Measurements from ENCODE around the gene CACNA1C. TPM values are rescaled to one million over a fixed set of nuclear protein-coding genes. Genes with fewer than 3 reads are reported as not detected.

The CACNA1C gene
- total and polyA plus RNA-seq, 2 donors (not counting 1 experiment from before 2014, with no cell fraction given): 7.6 to 11.4 TPM

DNA sequence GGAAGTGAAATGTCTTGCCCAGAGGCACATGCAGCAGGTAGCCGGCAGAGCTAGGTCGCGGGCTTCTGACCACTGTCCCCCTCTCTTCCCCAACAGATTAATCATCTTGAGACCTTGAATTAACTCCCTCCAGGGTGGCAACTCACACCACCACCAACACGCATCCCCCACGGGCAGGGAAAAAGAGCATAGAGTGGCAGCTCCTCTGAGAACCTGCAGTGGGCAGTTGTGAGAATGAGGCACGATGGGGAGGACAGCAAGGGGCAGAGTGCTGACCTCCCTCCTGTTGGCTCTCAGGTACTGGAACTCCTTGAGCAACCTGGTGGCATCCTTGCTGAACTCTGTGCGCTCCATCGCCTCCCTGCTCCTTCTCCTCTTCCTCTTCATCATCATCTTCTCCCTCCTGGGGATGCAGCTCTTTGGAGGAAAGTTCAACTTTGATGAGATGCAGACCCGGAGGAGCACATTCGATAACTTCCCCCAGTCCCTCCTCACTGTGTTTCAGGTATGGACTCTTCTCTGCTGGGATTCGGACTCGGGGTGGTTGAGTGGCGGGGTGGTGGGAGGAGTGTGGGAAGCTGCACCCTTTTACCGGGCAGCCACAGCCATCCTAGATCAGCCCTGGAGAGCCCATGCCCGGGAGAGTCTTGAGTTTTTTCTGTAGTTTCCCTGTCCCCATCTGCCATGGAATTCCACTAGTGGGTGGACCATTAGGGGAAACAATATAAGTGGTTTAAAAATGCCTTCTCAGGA is 528.7 kb downstream of the CACNA1C start:
- no peak overlapping the region for H3K27ac ChIP-seq (ENCODE audit: insufficient read depth, low read length)
- H3K27me3 ChIP-seq (ENCODE audit: control insufficient read depth, insufficient read depth, low read length): no peaks in the 10 kb centered on the region
- H3K9me3 ChIP-seq (ENCODE audit: control insufficient read depth, insufficient read depth, low read depth, low read length): no peaks in the 10 kb centered on the region
- H3K79me2 ChIP-seq (ENCODE audit: control insufficient read depth, insufficient read depth, low read length): no peaks in the 10 kb centered on the region
- no peak overlapping the region for H2AFZ ChIP-seq (ENCODE audit: low read length)
- peaks cover 2% of the 10 kb centered on the region for H3K4me1 ChIP-seq (ENCODE audit: control insufficient read depth, extremely low read depth, insufficient read depth, low read length)
- no peak for TF ChIP-seq EZH2 (IDR thresholded peaks at IDR 0.05; ENCODE audit: low read length, missing control alignments)
- TF ChIP-seq, protein P1, sequence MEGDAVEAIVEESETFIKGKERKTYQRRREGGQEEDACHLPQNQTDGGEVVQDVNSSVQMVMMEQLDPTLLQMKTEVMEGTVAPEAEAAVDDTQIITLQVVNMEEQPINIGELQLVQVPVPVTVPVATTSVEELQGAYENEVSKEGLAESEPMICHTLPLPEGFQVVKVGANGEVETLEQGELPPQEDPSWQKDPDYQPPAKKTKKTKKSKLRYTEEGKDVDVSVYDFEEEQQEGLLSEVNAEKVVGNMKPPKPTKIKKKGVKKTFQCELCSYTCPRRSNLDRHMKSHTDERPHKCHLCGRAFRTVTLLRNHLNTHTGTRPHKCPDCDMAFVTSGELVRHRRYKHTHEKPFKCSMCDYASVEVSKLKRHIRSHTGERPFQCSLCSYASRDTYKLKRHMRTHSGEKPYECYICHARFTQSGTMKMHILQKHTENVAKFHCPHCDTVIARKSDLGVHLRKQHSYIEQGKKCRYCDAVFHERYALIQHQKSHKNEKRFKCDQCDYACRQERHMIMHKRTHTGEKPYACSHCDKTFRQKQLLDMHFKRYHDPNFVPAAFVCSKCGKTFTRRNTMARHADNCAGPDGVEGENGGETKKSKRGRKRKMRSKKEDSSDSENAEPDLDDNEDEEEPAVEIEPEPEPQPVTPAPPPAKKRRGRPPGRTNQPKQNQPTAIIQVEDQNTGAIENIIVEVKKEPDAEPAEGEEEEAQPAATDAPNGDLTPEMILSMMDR (conservative IDR thresholded peaks at IDR 0.05 in 1 of 2, IDR thresholded peaks at IDR 0.05 in 1 of 2; ENCODE audit: low read depth in 1 of 2, low read length in 2 of 2): no peak
- H3K9ac ChIP-seq (ENCODE audit: insufficient read depth, low read length): no peak overlapping the region
- no peaks in the 10 kb centered on the region for H3K36me3 ChIP-seq (ENCODE audit: control insufficient read depth, insufficient read depth, low read length)
- DNase-seq (ENCODE audit: low read depth in 2 of 2): no peak
- H3K4me3 ChIP-seq (replicated peaks in 1 of 4; ENCODE audit: control extremely low read depth in 1 of 4, insufficient read depth in 1 of 4, low read depth in 3 of 4, low read length in 4 of 4): no peak overlapping the region
- H4K20me1 ChIP-seq (ENCODE audit: control insufficient read depth, extremely low read depth, insufficient read depth, low read length): no peaks in the 10 kb centered on the region
- H3K4me2 ChIP-seq (ENCODE audit: extremely low read depth, insufficient read depth, low read length): no peak overlapping the region

DNA sequence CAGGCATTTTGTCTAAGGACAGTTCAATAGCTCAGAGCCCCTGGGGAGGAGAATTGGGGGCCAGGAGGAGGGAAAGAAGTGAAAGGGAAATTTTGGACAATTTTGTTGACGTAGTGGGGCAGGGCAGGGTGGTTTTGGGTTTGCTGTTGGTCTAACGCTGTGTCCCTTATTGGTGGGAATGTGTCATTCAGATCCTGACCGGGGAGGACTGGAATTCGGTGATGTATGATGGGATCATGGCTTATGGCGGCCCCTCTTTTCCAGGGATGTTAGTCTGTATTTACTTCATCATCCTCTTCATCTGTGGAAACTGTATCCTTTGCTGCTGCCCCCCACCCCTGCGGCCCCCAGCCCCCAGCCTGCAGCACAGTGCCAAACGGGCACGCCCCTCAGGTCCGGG is 529.8 kb downstream of the CACNA1C start:
- peaks cover under 1% of the 10 kb centered on the region for H3K36me3 ChIP-seq (ENCODE audit: control insufficient read depth, insufficient read depth, low read length)
- no peaks in the 10 kb centered on the region for H3K9me3 ChIP-seq (ENCODE audit: control insufficient read depth, insufficient read depth, low read depth, low read length)
- H4K20me1 ChIP-seq (ENCODE audit: control insufficient read depth, extremely low read depth, insufficient read depth, low read length): no peaks in the 10 kb centered on the region
- DNase-seq (ENCODE audit: low read depth in 2 of 2): peak in 1 of 2 donors; percentile 2
- no peak overlapping the region for H3K27ac ChIP-seq (ENCODE audit: insufficient read depth, low read length)
- peaks cover 2% of the 10 kb centered on the region for H3K4me1 ChIP-seq (ENCODE audit: control insufficient read depth, extremely low read depth, insufficient read depth, low read length)
- H3K9ac ChIP-seq (ENCODE audit: insufficient read depth, low read length): no peak overlapping the region
- H3K27me3 ChIP-seq (ENCODE audit: control insufficient read depth, insufficient read depth, low read length): no peaks in the 10 kb centered on the region
- no peaks in the 10 kb centered on the region for H3K79me2 ChIP-seq (ENCODE audit: control insufficient read depth, insufficient read depth, low read length)
- H3K4me2 ChIP-seq (ENCODE audit: extremely low read depth, insufficient read depth, low read length): no peak overlapping the region
- H3K4me3 ChIP-seq (replicated peaks in 1 of 4; ENCODE audit: control extremely low read depth in 1 of 4, insufficient read depth in 1 of 4, low read depth in 3 of 4, low read length in 4 of 4): no peak overlapping the region
- TF ChIP-seq, protein P1 (conservative IDR thresholded peaks at IDR 0.05 in 1 of 2, IDR thresholded peaks at IDR 0.05 in 1 of 2; ENCODE audit: low read depth in 1 of 2, low read length in 2 of 2): no peak
- no peak for TF ChIP-seq EZH2 (IDR thresholded peaks at IDR 0.05; ENCODE audit: low read length, missing control alignments)
- H2AFZ ChIP-seq (ENCODE audit: low read length): no peak overlapping the region

DNA sequence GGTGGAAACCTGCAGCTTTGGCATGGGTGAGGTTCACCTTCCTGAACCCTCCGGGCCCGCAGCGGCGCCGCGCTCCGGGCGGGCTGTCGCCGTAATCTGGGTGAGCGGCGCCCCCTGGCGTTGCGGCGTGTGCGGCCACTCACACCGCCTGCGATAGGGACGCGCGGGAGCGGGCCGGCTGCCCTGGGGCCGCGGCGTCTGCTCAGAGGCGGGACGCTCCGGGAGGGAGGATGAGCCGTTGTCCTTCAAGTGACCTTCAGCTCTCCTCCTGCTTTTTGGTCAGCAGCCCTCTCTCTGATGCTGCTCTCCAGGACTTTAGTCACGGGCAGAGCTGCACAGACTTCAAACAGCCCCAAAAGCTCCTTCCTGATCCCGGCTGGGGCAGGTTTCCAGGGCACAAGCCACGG is 530.3 kb downstream of the CACNA1C start:
- no peaks in the 10 kb centered on the region for H3K9me3 ChIP-seq (ENCODE audit: control insufficient read depth, insufficient read depth, low read depth, low read length)
- DNase-seq (ENCODE audit: low read depth in 2 of 2): peak; percentile 32 to 45
- no peak overlapping the region for H3K27ac ChIP-seq (ENCODE audit: insufficient read depth, low read length)
- H3K4me3 ChIP-seq (replicated peaks in 1 of 4; ENCODE audit: control extremely low read depth in 1 of 4, insufficient read depth in 1 of 4, low read depth in 3 of 4, low read length in 4 of 4): no peak overlapping the region
- TF ChIP-seq EZH2 (IDR thresholded peaks at IDR 0.05; ENCODE audit: low read length, missing control alignments): no peak
- TF ChIP-seq, protein P1 (conservative IDR thresholded peaks at IDR 0.05 in 1 of 2, IDR thresholded peaks at IDR 0.05 in 1 of 2; ENCODE audit: low read depth in 1 of 2, low read length in 2 of 2): peak; percentile 41 to 76
- no peaks in the 10 kb centered on the region for H3K79me2 ChIP-seq (ENCODE audit: control insufficient read depth, insufficient read depth, low read length)
- no peaks in the 10 kb centered on the region for H3K27me3 ChIP-seq (ENCODE audit: control insufficient read depth, insufficient read depth, low read length)
- no peak overlapping the region for H2AFZ ChIP-seq (ENCODE audit: low read length)
- no peaks in the 10 kb centered on the region for H4K20me1 ChIP-seq (ENCODE audit: control insufficient read depth, extremely low read depth, insufficient read depth, low read length)
- peaks cover 2% of the 10 kb centered on the region for H3K4me1 ChIP-seq (ENCODE audit: control insufficient read depth, extremely low read depth, insufficient read depth, low read length)
- H3K4me2 ChIP-seq (ENCODE audit: extremely low read depth, insufficient read depth, low read length): peak overlapping the region; percentile 63
- no peak overlapping the region for H3K9ac ChIP-seq (ENCODE audit: insufficient read depth, low read length)
- peaks cover 2% of the 10 kb centered on the region for H3K36me3 ChIP-seq (ENCODE audit: control insufficient read depth, insufficient read depth, low read length)
